ENCODE results near the gene PCK2.

Gene PCK2

GRCh38 chr14:24113801-24114531 is 19.9 kb downstream of the PCK2 start:
- Histone ChIP-seq H3K4me3 (ENCODE audit: low read depth, low read length) (peak overlapping the region; percentile 98), H3K9me3 (ENCODE audit: control insufficient read depth, insufficient read depth, low read depth, low read length) (no peaks in the 10 kb centered on the region), H3K27ac (ENCODE audit: extremely low read depth, low read depth, low read length) (peak overlapping the region; percentile 94), H3K36me3 (ENCODE audit: control insufficient read depth in 2 of 2, insufficient read depth in 1 of 2, low read length in 2 of 2) (peaks cover 0 to 27% of the 10 kb centered on the region in 2 experiments; a peak in 1 of 3 replicates), H3K4me1 (ENCODE audit: control insufficient read depth, insufficient read depth, low read length) (no peaks in the 10 kb centered on the region)
- ChIA-PET POLR2A (interaction anchor here (0.6 to 8.3 kb wide), 29 partner anchors 9 to 793 kb away, joined by 3 to 163 read pairs (median 5); partner anchors contain the start of genes CHMP4A, CIDEB, EMC9 and IPO4), CTCF (interaction anchor here (0.6 to 2.4 kb wide), 8 partner anchors 19 to 128 kb away, joined by 3 to 13 read pairs (median 6); partner anchors contain the start of genes IRF9, PCK2, PSME1 and TINF2)
- 0 out of 2 replicates have a peak, but pooled peaks have one; percentile 24 for TF ChIP-seq BCL11A (tag by site-specific recombination; IDR thresholded peaks at IDR 0.05; ENCODE audit: low read depth)
- peak; percentile 52; the same call in 1 of the 2 replicates for TF ChIP-seq ZNF580 (tag by site-specific recombination; IDR thresholded peaks at IDR 0.05)
- TF ChIP-seq ZNF23 (tag by site-specific recombination; IDR thresholded peaks at IDR 0.05; ENCODE audit: borderline replicate concordance) = no peak
- peak; percentile 83 for TF ChIP-seq REST (tag by site-specific recombination; IDR thresholded peaks at IDR 0.05)
- TF ChIP-seq ZNF701 (tag by site-specific recombination; IDR thresholded peaks at IDR 0.05) = peak; percentile 97
- 0 out of 2 replicates have a peak, but pooled peaks have one; percentile 38 for TF ChIP-seq ZBTB8A (tag by site-specific recombination; IDR thresholded peaks at IDR 0.05)
- TF ChIP-seq SALL2 (tag by site-specific recombination; IDR thresholded peaks at IDR 0.05; ENCODE audit: borderline replicate concordance) = no peak
- no peak for TF ChIP-seq ZNF169 (tag by site-specific recombination; IDR thresholded peaks at IDR 0.05)
- peak; percentile 87 for TF ChIP-seq GLIS2 (tag by site-specific recombination; IDR thresholded peaks at IDR 0.05)
- peak; percentile 14; the same call in 1 of the 2 replicates for TF ChIP-seq ZNF394 (tag by site-specific recombination; IDR thresholded peaks at IDR 0.05; ENCODE audit: borderline replicate concordance)
- peak; percentile 79 for TF ChIP-seq ZFHX2 (tag by site-specific recombination; conservative IDR thresholded peaks at IDR 0.05)
- TF ChIP-seq ZNF155 (tag by site-specific recombination; IDR thresholded peaks at IDR 0.05) = no peak
- peak; percentile 45; the same call in 1 of the 2 replicates for TF ChIP-seq KLF1 (tag by site-specific recombination; IDR thresholded peaks at IDR 0.05)
- peak; percentile 75 for TF ChIP-seq GLIS1 (tag by site-specific recombination; IDR thresholded peaks at IDR 0.05)
- TF ChIP-seq ZNF561 (tag by site-specific recombination; IDR thresholded peaks at IDR 0.05; ENCODE audit: borderline replicate concordance) = 0 out of 2 replicates have a peak, but pooled peaks have one; percentile 33
- no peak for TF ChIP-seq ZNF211 (tag by site-specific recombination; IDR thresholded peaks at IDR 0.05; ENCODE audit: low read depth)
- peak; percentile 87; the same call in 1 of the 2 replicates for TF ChIP-seq ZSCAN23 (tag by site-specific recombination; IDR thresholded peaks at IDR 0.05)
- TF ChIP-seq ZNF2 (tag by site-specific recombination; IDR thresholded peaks at IDR 0.05) = peak; percentile 48; the same call in 1 of the 2 replicates
- TF ChIP-seq ZBTB20 (tag by site-specific recombination; IDR thresholded peaks at IDR 0.05) = peak; percentile 77; the same call in 1 of the 2 replicates
- no peak for TF ChIP-seq ZNF792 (tag by site-specific recombination; IDR thresholded peaks at IDR 0.05)
- peak; percentile 87 for TF ChIP-seq ZNF423 (tag by site-specific recombination; IDR thresholded peaks at IDR 0.05)
- TF ChIP-seq ZNF184 (tag by site-specific recombination; IDR thresholded peaks at IDR 0.05) = peak; percentile 29; the same call in 1 of the 2 replicates
- no peak for TF ChIP-seq ZNF433 (tag by site-specific recombination; IDR thresholded peaks at IDR 0.05; ENCODE audit: low read depth)
- TF ChIP-seq ZNF501 (tag by site-specific recombination; IDR thresholded peaks at IDR 0.05) = 0 out of 2 replicates have a peak, but pooled peaks have one; percentile 38
- peak; percentile 73; the same call in 1 of the 2 replicates for TF ChIP-seq ZNF639 (tag by site-specific recombination; IDR thresholded peaks at IDR 0.05)
- TF ChIP-seq ZNF610 (tag by site-specific recombination; IDR thresholded peaks at IDR 0.05; ENCODE audit: borderline replicate concordance) = peak; percentile 61; the same call in 1 of the 2 replicates
- peak; percentile 91 for TF ChIP-seq ZNF366 (tag by site-specific recombination; conservative IDR thresholded peaks at IDR 0.05)
- TF ChIP-seq ZEB2 (tag by site-specific recombination; IDR thresholded peaks at IDR 0.05) = peak; percentile 77
- TF ChIP-seq ZNF558 (tag by site-specific recombination; IDR thresholded peaks at IDR 0.05) = peak; percentile 52; the same call in 1 of the 2 replicates
- TF ChIP-seq KLF17 (tag by site-specific recombination; IDR thresholded peaks at IDR 0.05) = peak; percentile 67; the same call in 1 of the 2 replicates

All from HEK293 (cell line).